NB4 (cell line): ENCODE results near the gene MCTP1.

Experiments used
- CTCF ChIP-seq: IDR thresholded peaks from one replicate; pipeline ENCODE4 v1.5.1; 2012; ENCODE audit warnings: low read depth, low read length
- POLR2A ChIP-seq: IDR thresholded peaks from 2 replicates; pipeline ENCODE4 v1.6.1; 2011; ENCODE audit warnings: mild to moderate bottlenecking; ENCODE audit not compliant: insufficient read length; ENCODE audit errors: extremely low read depth

- no peak for TF ChIP-seq CTCF
- no peak for TF ChIP-seq POLR2A
Measured at GRCh38 chr5:95191330-95191729, 93.6 kb downstream of the MCTP1 start.
